Vagina (tissue), 2 donors: ENCODE measurements around the gene TMEM43. TPM values are rescaled to one million over a fixed set of nuclear protein-coding genes. Genes with fewer than 3 reads are reported as not detected.
A peak's percentile ranks its signal among the peaks of the same experiment; 100 is the strongest.

Source experiments
- DNase-seq, 2 donors: peaks; one replicate each; pipeline ENCODE4 v3.0.0-alpha.2; 2017; ENCODE audit errors: extremely low spot score in 2 of 2
- H3K27ac ChIP-seq: fragments of 200-600 bp; sonication (generic); one replicate; pipeline ENCODE4 v1.5.1; 2019
- H3K27me3 ChIP-seq: fragments of 200-600 bp; sonication (generic); one replicate; pipeline ENCODE4 v1.5.1; 2019
- H3K36me3 ChIP-seq, 2 donors: fragments of 200-600 bp; sonication (generic); one replicate each; pipeline ENCODE4 v1.5.1; 2017 to 2019
- H3K4me1 ChIP-seq: fragments of 200-600 bp; sonication (generic); one replicate; pipeline ENCODE4 v1.5.1; 2019
- H3K4me3 ChIP-seq, 2 donors: fragments of 200-600 bp; sonication (generic); 1 replicate in 1 of 2; 2 replicates in 1 of 2; pipeline ENCODE4 v1.5.1; 2016 to 2019
- H3K9me3 ChIP-seq: fragments of 200-600 bp; sonication (generic); one replicate; pipeline ENCODE4 v1.5.1; 2019
- CTCF ChIP-seq, 3 experiments: fragments of 450-650 bp in 2 of 3; fragments of 200-600 bp in 1 of 3; sonication (generic) in 1 of 3; IDR thresholded peaks; one replicate each; pipeline ENCODE4 v1.5.1; 2017 to 2019; ENCODE audit warnings: antibody characterized with exemption in 3 of 3, mild to moderate bottlenecking in 2 of 3, moderate library complexity in 2 of 3
- POLR2A ChIP-seq, 2 donors: fragments of 450-650 bp; IDR thresholded peaks; one replicate each; pipeline ENCODE4 v1.6.1; 2017; ENCODE audit warnings: antibody characterized with exemption in 2 of 2, mild to moderate bottlenecking in 2 of 2, moderate library complexity in 2 of 2
- POLR2AphosphoS5 ChIP-seq, 2 donors: sonication (generic); formaldehyde crosslinking; IDR thresholded peaks; one replicate each; pipeline ENCODE4 v1.9.0; 2017; ENCODE audit warnings: antibody characterized with exemption in 2 of 2, mild to moderate bottlenecking in 2 of 2, low read depth in 1 of 2; ENCODE audit not compliant: insufficient read depth in 1 of 2
- intact Hi-C: fragments of 100-400 bp; cut with DNase I; formaldehyde crosslinking; loops from one replicate; pipeline ENCODE4 v1.15.1; 2023
- total RNA-seq: library from RNA; depleted of rRNA; stranded (reverse); fragments of >200 nt; gene quantifications from one replicate; pipeline ENCODE4 v1.2.3, GENCODE V29; 2016

Gene TMEM43
- total RNA-seq, 1 donor from 2014 or later = 118 TPM

DNA sequence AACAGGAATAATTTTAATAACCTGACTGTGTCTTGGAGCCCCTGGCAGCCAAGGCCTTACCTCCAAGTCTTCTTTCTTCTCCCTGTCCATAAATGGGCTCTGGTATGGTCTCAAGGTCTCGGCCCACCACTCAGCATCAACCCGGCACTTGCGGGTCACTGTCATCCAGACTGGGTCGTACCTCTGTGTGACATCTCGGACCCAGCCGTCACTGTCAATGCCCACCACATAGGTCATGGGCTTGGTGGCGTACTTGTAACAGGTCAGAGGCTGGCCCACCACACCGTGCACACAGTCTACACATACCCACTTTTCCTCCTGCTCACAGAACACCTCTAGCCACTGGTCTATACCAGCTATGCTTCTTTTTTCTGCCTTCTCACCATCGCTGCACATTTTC, 33.1 kb downstream of the TMEM43 start:
- no peak for TF ChIP-seq POLR2AphosphoS5 (IDR thresholded peaks at IDR 0.05; ENCODE audit: insufficient read depth in 1 of 2, low read depth in 1 of 2)
- TF ChIP-seq CTCF (IDR thresholded peaks at IDR 0.05) = no peak
- TF ChIP-seq POLR2A (IDR thresholded peaks at IDR 0.05) = no peak
- Histone ChIP-seq H3K36me3 (peaks cover 4 to 68% of the 10 kb centered on the region in 2 donors), H3K9me3 (peaks cover 9% of the 10 kb centered on the region), H3K4me3 (no peak overlapping the region), H3K4me1 (no peaks in the 10 kb centered on the region), H3K27ac (no peak overlapping the region), H3K27me3 (no peaks in the 10 kb centered on the region)
- intact Hi-C loops = no loop called here
- peak; percentile 43 to 74 for DNase-seq

GRCh38 chr3:14158370-14158769, 33.5 kb downstream of the TMEM43 start:
- Histone ChIP-seq H3K27me3 (no peaks in the 10 kb centered on the region), H3K4me1 (no peaks in the 10 kb centered on the region), H3K27ac (no peak overlapping the region), H3K9me3 (peaks cover 9% of the 10 kb centered on the region), H3K36me3 (peaks cover 4 to 73% of the 10 kb centered on the region in 2 donors), H3K4me3 (no peak overlapping the region)
- intact Hi-C loops = no loop called here
- peak; percentile 61 to 82 for DNase-seq
- TF ChIP-seq POLR2AphosphoS5 (IDR thresholded peaks at IDR 0.05; ENCODE audit: insufficient read depth in 1 of 2, low read depth in 1 of 2) = no peak
- no peak for TF ChIP-seq POLR2A (IDR thresholded peaks at IDR 0.05)
- TF ChIP-seq CTCF (IDR thresholded peaks at IDR 0.05) = no peak

- no peaks in the 10 kb centered on the region for H3K4me1 ChIP-seq
- intact Hi-C loops = no loop called here
- H3K4me3 ChIP-seq = no peak overlapping the region
- H3K27ac ChIP-seq = no peak overlapping the region
- H3K27me3 ChIP-seq = no peaks in the 10 kb centered on the region
- TF ChIP-seq POLR2AphosphoS5 (IDR thresholded peaks at IDR 0.05; ENCODE audit: insufficient read depth in 1 of 2, low read depth in 1 of 2) (no peak), POLR2A (IDR thresholded peaks at IDR 0.05) (no peak), CTCF (IDR thresholded peaks at IDR 0.05) (no peak)
- H3K9me3 ChIP-seq = peaks cover 9% of the 10 kb centered on the region
- H3K36me3 ChIP-seq = peaks cover 4 to 83% of the 10 kb centered on the region in 2 donors
- peak in 1 of 2 donors; percentile 55 for DNase-seq
Observed at GRCh38 chr3:14159426-14159825, 34.6 kb downstream of the TMEM43 start.

DNA sequence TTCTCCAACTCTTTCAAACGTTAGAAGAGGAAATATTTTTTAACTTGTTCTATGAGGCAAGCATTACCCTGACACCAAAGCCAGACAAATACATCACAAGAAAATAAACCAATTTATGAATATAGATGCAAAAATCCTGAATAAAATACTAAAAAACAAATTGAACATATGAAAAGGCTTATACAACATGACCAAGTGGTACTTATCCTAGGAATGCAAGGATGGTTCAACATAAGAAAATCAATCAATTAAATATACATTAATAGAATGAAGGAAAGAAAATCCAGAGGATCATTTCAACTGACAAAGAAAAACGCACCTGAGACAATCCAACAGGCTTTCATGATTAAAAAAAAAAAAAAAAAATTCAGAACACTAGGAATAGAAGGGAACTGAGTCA, 36.4 kb downstream of the TMEM43 start:
- no peak overlapping the region for H3K4me3 ChIP-seq
- intact Hi-C loops = no loop called here
- no peaks in the 10 kb centered on the region for H3K27me3 ChIP-seq
- DNase-seq = no peak
- H3K4me1 ChIP-seq = no peaks in the 10 kb centered on the region
- H3K36me3 ChIP-seq = peaks cover 7 to 93% of the 10 kb centered on the region in 2 donors
- TF ChIP-seq POLR2A (IDR thresholded peaks at IDR 0.05) (no peak), POLR2AphosphoS5 (IDR thresholded peaks at IDR 0.05; ENCODE audit: insufficient read depth in 1 of 2, low read depth in 1 of 2) (no peak), CTCF (IDR thresholded peaks at IDR 0.05) (no peak)
- peaks cover 9% of the 10 kb centered on the region for H3K9me3 ChIP-seq
- H3K27ac ChIP-seq = no peak overlapping the region

GRCh38 chr3:14162178-14162577, 37.3 kb downstream of the TMEM43 start:
- Histone ChIP-seq H3K4me1 (no peaks in the 10 kb centered on the region), H3K9me3 (peaks cover 9% of the 10 kb centered on the region), H3K27ac (no peak overlapping the region), H3K27me3 (no peaks in the 10 kb centered on the region), H3K4me3 (no peak overlapping the region), H3K36me3 (peaks cover 7 to 99% of the 10 kb centered on the region in 2 donors)
- TF ChIP-seq POLR2AphosphoS5 (IDR thresholded peaks at IDR 0.05; ENCODE audit: insufficient read depth in 1 of 2, low read depth in 1 of 2) (no peak), CTCF (IDR thresholded peaks at IDR 0.05) (no peak), POLR2A (IDR thresholded peaks at IDR 0.05) (no peak)
- intact Hi-C loops = no loop called here
- DNase-seq = no peak
